Urinary bladder (tissue), 4 donors: ENCODE measurements around the gene DUOXA2. TPM values are rescaled to one million over a fixed set of nuclear protein-coding genes. Genes with fewer than 3 reads are reported as not detected.
"Not testable (repeated sequence)": the region's sequence is repeated elsewhere in the genome, so short reads cannot be mapped to it uniquely, and the experiment has no call there.

Source experiments
- DNase-seq: peaks from one replicate; pipeline ENCODE4 v3.0.0-alpha.2; 2015; ENCODE audit errors: extremely low spot score
- H3K27ac ChIP-seq: one replicate; pipeline ENCODE4 v1.5.1; 2013; ENCODE audit warnings: low read depth, mild to moderate bottlenecking, moderate library complexity
- H3K36me3 ChIP-seq: one replicate; pipeline ENCODE4 v1.6.1; 2013; ENCODE audit warnings: mild to moderate bottlenecking, moderate library complexity; ENCODE audit not compliant: insufficient read depth
- H3K4me1 ChIP-seq: one replicate; pipeline ENCODE4 v1.6.1; 2013; ENCODE audit warnings: mild to moderate bottlenecking, moderate library complexity; ENCODE audit not compliant: insufficient read depth
- H3K4me3 ChIP-seq: one replicate; pipeline ENCODE4 v1.5.1; 2013; ENCODE audit warnings: low read depth, low read length
- WGBS: extraction: QIAGEN DNeasy Blood & Tissue Kit; methylation state at CpG from one replicate; pipeline ENCODE4 v1.1.7; 2013; 5-methylcytosine and 5-hydroxymethylcytosine counted together
- polyA plus RNA-seq: library from polyadenylated mRNA; stranded (reverse); fragments of 200-250 nt; gene quantifications from one replicate; pipeline ENCODE4 v1.2.3, GENCODE V29; 2013
- total RNA-seq: library from RNA; depleted of rRNA; stranded (reverse); fragments of >200 nt; gene quantifications from one replicate; pipeline ENCODE4 v1.2.3, GENCODE V29; 2014
- donor health status: healthy with polysubstance abuse.
- donor health status: healthy.

DUOXA2 gene
- total RNA-seq = 0.42 TPM
- polyA plus RNA-seq = 0.52 TPM

- H3K36me3 ChIP-seq = no peaks in the 10 kb centered on the region
- peak within 1 kb of the TSS; percentile 20 for H3K4me3 ChIP-seq
- 2% methylated on average over 42 of the region's 42 CpGs for WGBS
- H3K27ac ChIP-seq = no peak within 1 kb of the TSS
- no peaks in the 10 kb centered on the region for H3K4me1 ChIP-seq
- no peak for DNase-seq
Measured at GRCh38 chr15:45114076-45114750, at the start of gene DUOXA2, which contains the start of gene DUOX2. Gene DUOXA2 (plus strand): TSS chr15:45114326. CDS start chr15:45114606, 280 bp downstream. Gene DUOX2 (minus strand): TSS chr15:45114172. CDS start chr15:45113411, 761 bp downstream.

- no peak overlapping the region for H3K27ac ChIP-seq
- no peaks in the 10 kb centered on the region for H3K4me1 ChIP-seq
- no peak for DNase-seq
- 67% methylated on average over 4 of the region's 4 CpGs for WGBS
- H3K36me3 ChIP-seq = no peaks in the 10 kb centered on the region
- no peak overlapping the region for H3K4me3 ChIP-seq
Measured at GRCh38 chr15:45064386-45064785, 49.7 kb upstream of the DUOXA2 start.

- 87% methylated on average over 5 of the region's 6 CpGs for WGBS
- not testable (repeated sequence) for DNase-seq, H3K4me1 ChIP-seq, H3K4me3 ChIP-seq, H3K36me3 ChIP-seq
- peak overlapping the region; percentile 38 for H3K27ac ChIP-seq
Measured at GRCh38 chr15:45069942-45070360, 44.2 kb upstream of the DUOXA2 start.

GRCh38 chr15:45073602-45074001 is 40.5 kb upstream of the DUOXA2 start:
- not testable (repeated sequence) for H3K36me3 ChIP-seq, H3K27ac ChIP-seq, DNase-seq, H3K4me3 ChIP-seq, H3K4me1 ChIP-seq

GRCh38 chr15:45075440-45076320 is 38.4 kb upstream of the DUOXA2 start:
- not testable (repeated sequence) for DNase-seq, H3K36me3 ChIP-seq, H3K4me1 ChIP-seq, H3K27ac ChIP-seq, H3K4me3 ChIP-seq
- 100% methylated on average over 1 of the region's 9 CpGs for WGBS

GRCh38 chr15:45077391-45077790 is 36.7 kb upstream of the DUOXA2 start:
- not testable (repeated sequence) for H3K4me3 ChIP-seq, DNase-seq, H3K4me1 ChIP-seq, H3K27ac ChIP-seq, H3K36me3 ChIP-seq
- WGBS = 65% methylated on average over 2 of the region's 2 CpGs

GRCh38 chr15:45079201-45079600 is 34.9 kb upstream of the DUOXA2 start:
- DNase-seq, H3K27ac ChIP-seq, H3K4me1 ChIP-seq, H3K4me3 ChIP-seq, H3K36me3 ChIP-seq: not testable (repeated sequence)
- WGBS = 74% methylated on average over 5 of the region's 5 CpGs

GRCh38 chr15:45079628-45080246 is 34.4 kb upstream of the DUOXA2 start:
- H3K36me3 ChIP-seq, H3K27ac ChIP-seq, H3K4me1 ChIP-seq, DNase-seq, H3K4me3 ChIP-seq: not testable (repeated sequence)
- WGBS = 66% methylated on average over 5 of the region's 5 CpGs

GRCh38 chr15:45080593-45080992 is 33.5 kb upstream of the DUOXA2 start:
- H3K27ac ChIP-seq, H3K4me1 ChIP-seq, H3K4me3 ChIP-seq, DNase-seq, H3K36me3 ChIP-seq: not testable (repeated sequence)
- WGBS = 94% methylated on average over 2 of the region's 3 CpGs

GRCh38 chr15:45082412-45082811 is 31.7 kb upstream of the DUOXA2 start:
- H3K27ac ChIP-seq, H3K4me3 ChIP-seq, H3K36me3 ChIP-seq, H3K4me1 ChIP-seq, DNase-seq: not testable (repeated sequence)
- WGBS = 49% methylated on average over 10 of the region's 10 CpGs

GRCh38 chr15:45083223-45083622 is 30.9 kb upstream of the DUOXA2 start:
- H3K27ac ChIP-seq = no peak overlapping the region

GRCh38 chr15:45084163-45084562 is 30.0 kb upstream of the DUOXA2 start:
- Histone ChIP-seq H3K4me3 (no peak overlapping the region), H3K36me3 (no peaks in the 10 kb centered on the region), H3K4me1 (no peaks in the 10 kb centered on the region), H3K27ac (no peak overlapping the region)
- no peak for DNase-seq
- WGBS = 68% methylated on average over 3 of the region's 3 CpGs

More at GRCh38 chr15:45083223-45083622, 30.9 kb upstream of the DUOXA2 start:
- Histone ChIP-seq H3K4me3 (no peak overlapping the region), H3K36me3 (no peaks in the 10 kb centered on the region), H3K4me1 (no peaks in the 10 kb centered on the region)
- no peak for DNase-seq

GRCh38 chr15:45087513-45087912 is 26.6 kb upstream of the DUOXA2 start:
- WGBS = 60% methylated on average over 1 of the region's 1 CpG
- DNase-seq = no peak
- no peaks in the 10 kb centered on the region for H3K4me1 ChIP-seq
- no peak overlapping the region for H3K27ac ChIP-seq
- H3K36me3 ChIP-seq = no peaks in the 10 kb centered on the region
- no peak overlapping the region for H3K4me3 ChIP-seq
